ENCODE data around the gene TRIM3. TPM values are rescaled to one million over a fixed set of nuclear protein-coding genes. Genes with fewer than 3 reads are reported as not detected.

TRIM3 gene
- total RNA-seq, 4 donors from 2014 or later = 19.9 to 31.7 (median 23.7) TPM

- WGBS, 2 donors (ENCODE audit: low coverage in 1 of 2) = 9 to 30% methylated on average over 16 to 18 of the region's 33 CpGs
- peak; percentile 70 for ATAC-seq
- H3K9me3 ChIP-seq = no peaks in the 10 kb centered on the region
- peaks cover 0 to 38% (median 3%) of the 10 kb centered on the region in 3 donors for H3K4me1 ChIP-seq
- H3K4me3 ChIP-seq = peak within 1 kb of the TSS; percentile 13 to 46
- H3K27ac ChIP-seq = peak within 1 kb of the TSS in 3 of 4 donors; percentile 27 to 70 (median 58)
- H3K27me3 ChIP-seq = no peaks in the 10 kb centered on the region
- H3K36me3 ChIP-seq = peaks cover 0 to 51% of the 10 kb centered on the region in 2 donors
- TF ChIP-seq POLR2AphosphoS5 (IDR thresholded peaks at IDR 0.05) (no peak), POLR2A (IDR thresholded peaks at IDR 0.05) (no peak), CTCF (IDR thresholded peaks at IDR 0.05) (no peak), EP300 (IDR thresholded peaks at IDR 0.05) (no peak)
Measured at GRCh38 chr11:6497069-6497839, 23.5 kb upstream of the TRIM3 start, which contains the start of gene DNHD1. TSS of gene DNHD1 (plus strand) at chr11:6497280. CDS start at chr11:6498216, 936 bp downstream.

- H3K36me3 ChIP-seq = peaks cover 0 to 95% of the 10 kb centered on the region in 2 donors
Measured at GRCh38 chr11:6489306-6489705, 15.6 kb upstream of the TRIM3 start.

GRCh38 chr11:6488821-6489220, 15.1 kb upstream of the TRIM3 start:
- TF ChIP-seq EP300 (IDR thresholded peaks at IDR 0.05) (no peak), POLR2AphosphoS5 (IDR thresholded peaks at IDR 0.05) (no peak), POLR2A (IDR thresholded peaks at IDR 0.05) (no peak), CTCF (IDR thresholded peaks at IDR 0.05) (no peak)
- H3K27ac ChIP-seq = no peak overlapping the region
- WGBS, 2 donors (ENCODE audit: low coverage in 1 of 2) = 91 to 100% methylated on average over 1 to 2 of the region's 3 CpGs
- no peaks in the 10 kb centered on the region for H3K9me3 ChIP-seq
- peaks cover 0 to 95% of the 10 kb centered on the region in 2 donors for H3K36me3 ChIP-seq
- no peak for ATAC-seq
- H3K27me3 ChIP-seq = no peaks in the 10 kb centered on the region
- no peaks in the 10 kb centered on the region for H3K4me1 ChIP-seq
- H3K4me3 ChIP-seq = no peak overlapping the region

More at GRCh38 chr11:6489306-6489705, 15.6 kb upstream of the TRIM3 start:
- TF ChIP-seq POLR2A (IDR thresholded peaks at IDR 0.05) (no peak), CTCF (IDR thresholded peaks at IDR 0.05) (no peak), POLR2AphosphoS5 (IDR thresholded peaks at IDR 0.05) (no peak), EP300 (IDR thresholded peaks at IDR 0.05) (no peak)
- H3K9me3 ChIP-seq = no peaks in the 10 kb centered on the region
- no peak for ATAC-seq
- H3K4me3 ChIP-seq = no peak overlapping the region
- H3K27me3 ChIP-seq = no peaks in the 10 kb centered on the region
- no peaks in the 10 kb centered on the region for H3K4me1 ChIP-seq
- no peak overlapping the region for H3K27ac ChIP-seq
- 84 to 89% methylated on average over 3 to 4 of the region's 4 CpGs for WGBS, 2 donors (ENCODE audit: low coverage in 1 of 2)

GRCh38 chr11:6488342-6488741, 14.6 kb upstream of the TRIM3 start:
- TF ChIP-seq POLR2AphosphoS5 (IDR thresholded peaks at IDR 0.05) = no peak
- no peak for TF ChIP-seq EP300 (IDR thresholded peaks at IDR 0.05)
- TF ChIP-seq POLR2A (IDR thresholded peaks at IDR 0.05) = no peak
- no peak for TF ChIP-seq CTCF (IDR thresholded peaks at IDR 0.05)
- no peaks in the 10 kb centered on the region for H3K9me3 ChIP-seq
- peaks cover 0 to 4% (median 0%) of the 10 kb centered on the region in 3 donors for H3K4me1 ChIP-seq
- no peak for ATAC-seq
- no peak overlapping the region for H3K27ac ChIP-seq
- 78 to 81% methylated on average over 4 to 6 of the region's 6 CpGs for WGBS, 2 donors (ENCODE audit: low coverage in 1 of 2)
- H3K27me3 ChIP-seq = no peaks in the 10 kb centered on the region
- peaks cover 0 to 95% of the 10 kb centered on the region in 2 donors for H3K36me3 ChIP-seq
- no peak overlapping the region for H3K4me3 ChIP-seq

GRCh38 chr11:6486938-6487337, 13.2 kb upstream of the TRIM3 start:
- 80 to 88% methylated on average over 1 of the region's 1 CpG for WGBS, 2 donors (ENCODE audit: low coverage in 1 of 2)
- ATAC-seq = no peak
- peaks cover 0 to 92% of the 10 kb centered on the region in 2 donors for H3K36me3 ChIP-seq
- H3K9me3 ChIP-seq = no peaks in the 10 kb centered on the region
- TF ChIP-seq CTCF (IDR thresholded peaks at IDR 0.05) (no peak), EP300 (IDR thresholded peaks at IDR 0.05) (no peak), POLR2AphosphoS5 (IDR thresholded peaks at IDR 0.05) (no peak), POLR2A (IDR thresholded peaks at IDR 0.05) (no peak)
- H3K27ac ChIP-seq = no peak overlapping the region
- H3K4me1 ChIP-seq = peaks cover 0 to 18% (median 8%) of the 10 kb centered on the region in 3 donors
- H3K4me3 ChIP-seq = no peak overlapping the region
- H3K27me3 ChIP-seq = no peaks in the 10 kb centered on the region
